HAP-1 (cell line): ENCODE results near the gene ARCN1.

ENCODE experiments used
- DNase-seq, 2 experiments: peaks; one replicate each; pipeline ENCODE4 v3.0.0-alpha.2; 2016 to 2020; ENCODE audit warnings: low spot score in 2 of 2
- H3K27me3 ChIP-seq: fragments of 250-450 bp; sonication (Bioruptor Pico); 2 replicates; pipeline ENCODE4 v1.5.1; 2020; ENCODE audit warnings: low read depth, mild to moderate bottlenecking, moderate library complexity
- H3K36me3 ChIP-seq: fragments of 250-450 bp; sonication (Bioruptor Pico); replicated peaks from 2 replicates; pipeline ENCODE4 v1.5.1; 2020; ENCODE audit warnings: mild to moderate bottlenecking
- H3K4me1 ChIP-seq: fragments of 250-450 bp; sonication (Bioruptor Pico); 2 replicates; pipeline ENCODE4 v1.5.1; 2020; ENCODE audit warnings: mild to moderate bottlenecking
- H3K4me3 ChIP-seq: fragments of 250-450 bp; sonication (Bioruptor Pico); 2 replicates; pipeline ENCODE4 v1.5.1; 2020; ENCODE audit warnings: mild to moderate bottlenecking, moderate library complexity
- H3K9me3 ChIP-seq: fragments of 250-450 bp; sonication (Bioruptor Pico); 2 replicates; pipeline ENCODE4 v1.5.1; 2020; ENCODE audit warnings: mild to moderate bottlenecking, moderate library complexity
- in situ Hi-C: fragments of 300-500 bp; cut with MboI; formaldehyde crosslinking; loops from 3 replicates; pipeline ENCODE4 v1.14.3; 2020; ENCODE audit warnings: low sequenced_read_pairs, inconsistent platforms, mixed read lengths

ARCN1 gene

GRCh38 chr11:118635237-118635591 lies 63.0 kb downstream of the ARCN1 start:
- Histone ChIP-seq H3K4me1 (no peaks in the 10 kb centered on the region), H3K36me3 (0 out of 2 replicates have a peak, but pooled peaks cover 2% of the 10 kb centered on the region), H3K4me3 (no peak overlapping the region), H3K27me3 (no peaks in the 10 kb centered on the region), H3K9me3 (no peaks in the 10 kb centered on the region)
- in situ Hi-C loops = no loop called here
- no peak for DNase-seq

GRCh38 chr11:118635642-118636041 lies 63.4 kb downstream of the ARCN1 start:
- 0 out of 2 replicates have a peak, but pooled peaks cover 2% of the 10 kb centered on the region for H3K36me3 ChIP-seq
- H3K9me3 ChIP-seq = no peaks in the 10 kb centered on the region
- in situ Hi-C loops = no loop called here
- H3K4me3 ChIP-seq = no peak overlapping the region
- no peak for DNase-seq
- no peaks in the 10 kb centered on the region for H3K4me1 ChIP-seq
- H3K27me3 ChIP-seq = no peaks in the 10 kb centered on the region

- H3K4me1 ChIP-seq = no peaks in the 10 kb centered on the region
- in situ Hi-C loops = no loop called here
- no peak overlapping the region for H3K4me3 ChIP-seq
- 0 out of 2 replicates have a peak, but pooled peaks cover 2% of the 10 kb centered on the region for H3K36me3 ChIP-seq
- H3K27me3 ChIP-seq = no peaks in the 10 kb centered on the region
- no peak for DNase-seq
- H3K9me3 ChIP-seq = no peaks in the 10 kb centered on the region
These were observed 64.5 kb downstream of the ARCN1 start for GRCh38 chr11:118636569-118637290.

- Histone ChIP-seq H3K36me3 (peaks cover 2% of the 10 kb centered on the region; the same call in 1 of the 2 replicates), H3K4me1 (no peaks in the 10 kb centered on the region), H3K9me3 (no peaks in the 10 kb centered on the region), H3K27me3 (no peaks in the 10 kb centered on the region), H3K4me3 (no peak overlapping the region)
- DNase-seq = no peak
- in situ Hi-C loops = no loop called here
These were observed 66.5 kb downstream of the ARCN1 start for GRCh38 chr11:118638726-118639125.

- in situ Hi-C loops = no loop called here
- H3K4me1 ChIP-seq = no peaks in the 10 kb centered on the region
- no peak for DNase-seq
- H3K27me3 ChIP-seq = no peaks in the 10 kb centered on the region
- H3K9me3 ChIP-seq = no peaks in the 10 kb centered on the region
- no peak overlapping the region for H3K4me3 ChIP-seq
- H3K36me3 ChIP-seq = peaks cover 2% of the 10 kb centered on the region; the same call in 1 of the 2 replicates
These were observed 67.7 kb downstream of the ARCN1 start for GRCh38 chr11:118639899-118640298.

GRCh38 chr11:118640332-118641154 lies 68.3 kb downstream of the ARCN1 start:
- no peaks in the 10 kb centered on the region for H3K27me3 ChIP-seq
- no peak for DNase-seq
- in situ Hi-C loops = no loop called here
- H3K4me3 ChIP-seq = no peak overlapping the region
- H3K4me1 ChIP-seq = no peaks in the 10 kb centered on the region
- H3K36me3 ChIP-seq = peaks cover 2% of the 10 kb centered on the region; the same call in 1 of the 2 replicates
- H3K9me3 ChIP-seq = no peaks in the 10 kb centered on the region

- no peaks in the 10 kb centered on the region for H3K27me3 ChIP-seq
- H3K4me3 ChIP-seq = no peak overlapping the region
- H3K9me3 ChIP-seq = no peaks in the 10 kb centered on the region
- in situ Hi-C loops = no loop called here
- no peaks in the 10 kb centered on the region for H3K4me1 ChIP-seq
- no peak for DNase-seq
- H3K36me3 ChIP-seq = peaks cover 3% of the 10 kb centered on the region; the same call in 1 of the 2 replicates
These were observed 69.3 kb downstream of the ARCN1 start for GRCh38 chr11:118641397-118642019.

- DNase-seq = no peak
- no peaks in the 10 kb centered on the region for H3K27me3 ChIP-seq
- no peaks in the 10 kb centered on the region for H3K9me3 ChIP-seq
- no peak overlapping the region for H3K4me3 ChIP-seq
- in situ Hi-C loops = no loop called here
- no peaks in the 10 kb centered on the region for H3K4me1 ChIP-seq
- H3K36me3 ChIP-seq = peaks cover 3% of the 10 kb centered on the region; the same call in 1 of the 2 replicates
These were observed 71.2 kb downstream of the ARCN1 start for GRCh38 chr11:118643142-118643994.

GRCh38 chr11:118643995-118644345 lies 71.8 kb downstream of the ARCN1 start:
- H3K4me3 ChIP-seq = no peak overlapping the region
- no peaks in the 10 kb centered on the region for H3K27me3 ChIP-seq
- H3K36me3 ChIP-seq = peaks cover 3% of the 10 kb centered on the region; the same call in 1 of the 2 replicates
- no peak for DNase-seq
- in situ Hi-C loops = no loop called here
- no peaks in the 10 kb centered on the region for H3K9me3 ChIP-seq
- H3K4me1 ChIP-seq = no peaks in the 10 kb centered on the region

- no peak for DNase-seq
- in situ Hi-C loops = no loop called here
- Histone ChIP-seq H3K36me3 (peaks cover 3% of the 10 kb centered on the region; the same call in 1 of the 2 replicates), H3K4me3 (no peak overlapping the region), H3K4me1 (no peaks in the 10 kb centered on the region), H3K27me3 (no peaks in the 10 kb centered on the region), H3K9me3 (no peaks in the 10 kb centered on the region)
These were observed 72.3 kb downstream of the ARCN1 start for GRCh38 chr11:118644496-118644895.

- Histone ChIP-seq H3K4me1 (no peaks in the 10 kb centered on the region), H3K27me3 (no peaks in the 10 kb centered on the region), H3K36me3 (peaks cover 4% of the 10 kb centered on the region), H3K4me3 (no peak overlapping the region), H3K9me3 (no peaks in the 10 kb centered on the region)
- DNase-seq = no peak
- in situ Hi-C loops = no loop called here
These were observed 73.0 kb downstream of the ARCN1 start for GRCh38 chr11:118645066-118645715.

- peaks cover 8% of the 10 kb centered on the region for H3K36me3 ChIP-seq
These were observed 74.2 kb downstream of the ARCN1 start for GRCh38 chr11:118646393-118646792.

GRCh38 chr11:118648291-118648690 lies 76.1 kb downstream of the ARCN1 start:
- H3K9me3 ChIP-seq = no peaks in the 10 kb centered on the region
- no peak for DNase-seq
- H3K27me3 ChIP-seq = no peaks in the 10 kb centered on the region
- in situ Hi-C loops = no loop called here
- no peaks in the 10 kb centered on the region for H3K4me1 ChIP-seq
- H3K36me3 ChIP-seq = peaks cover 8% of the 10 kb centered on the region
- no peak overlapping the region for H3K4me3 ChIP-seq

More at GRCh38 chr11:118646393-118646792, 74.2 kb downstream of the ARCN1 start:
- no peak overlapping the region for H3K4me3 ChIP-seq
- H3K27me3 ChIP-seq = no peaks in the 10 kb centered on the region
- no peak for DNase-seq
- H3K4me1 ChIP-seq = no peaks in the 10 kb centered on the region
- H3K9me3 ChIP-seq = no peaks in the 10 kb centered on the region
- in situ Hi-C loops = no loop called here
